SK-N-SH treated with all-trans-retinoic acid at 6 μM for 48 hours (cell line): ENCODE measurements around the gene ACOXL.

Experiments
- ARNTL ChIP-seq: fragments of 450-650 bp; formaldehyde crosslinking; IDR thresholded peaks from 2 replicates; pipeline ENCODE4 v1.5.0; 2020; ENCODE audit warnings: low read depth, mild to moderate bottlenecking, moderate library complexity, borderline replicate concordance
- PATZ1 ChIP-seq: fragments of 250-450 bp; sonication (Bioruptor Pico); IDR thresholded peaks from 2 replicates; pipeline ENCODE4 v1.8.0; 2020; ENCODE audit warnings: mild to moderate bottlenecking, moderate library complexity, borderline replicate concordance
- RARB ChIP-seq: fragments of 250-450 bp; sonication (Bioruptor Pico); IDR thresholded peaks from 2 replicates; pipeline ENCODE4 v1.8.0; 2021; ENCODE audit warnings: mild to moderate bottlenecking, moderate library complexity
- ZC3H10 ChIP-seq: fragments of 250-450 bp; sonication (Bioruptor Pico); IDR thresholded peaks from 2 replicates; pipeline ENCODE4 v1.5.1; 2021; ENCODE audit warnings: mild to moderate bottlenecking, moderate library complexity
- TF ChIP-seq, protein P1 (sequence below): fragments of 250-450 bp; sonication (Bioruptor Pico); IDR thresholded peaks from 2 replicates; pipeline ENCODE4 v1.5.1; 2021; ENCODE audit warnings: mild to moderate bottlenecking, moderate library complexity

GRCh38 chr2:110746586-110747521 lies 14.5 kb downstream of the ACOXL start:
- TF ChIP-seq, protein P1, sequence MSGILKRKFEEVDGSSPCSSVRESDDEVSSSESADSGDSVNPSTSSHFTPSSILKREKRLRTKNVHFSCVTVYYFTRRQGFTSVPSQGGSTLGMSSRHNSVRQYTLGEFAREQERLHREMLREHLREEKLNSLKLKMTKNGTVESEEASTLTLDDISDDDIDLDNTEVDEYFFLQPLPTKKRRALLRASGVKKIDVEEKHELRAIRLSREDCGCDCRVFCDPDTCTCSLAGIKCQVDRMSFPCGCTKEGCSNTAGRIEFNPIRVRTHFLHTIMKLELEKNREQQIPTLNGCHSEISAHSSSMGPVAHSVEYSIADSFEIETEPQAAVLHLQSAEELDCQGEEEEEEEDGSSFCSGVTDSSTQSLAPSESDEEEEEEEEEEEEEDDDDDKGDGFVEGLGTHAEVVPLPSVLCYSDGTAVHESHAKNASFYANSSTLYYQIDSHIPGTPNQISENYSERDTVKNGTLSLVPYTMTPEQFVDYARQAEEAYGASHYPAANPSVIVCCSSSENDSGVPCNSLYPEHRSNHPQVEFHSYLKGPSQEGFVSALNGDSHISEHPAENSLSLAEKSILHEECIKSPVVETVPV = no peak
- TF ChIP-seq ARNTL (CRISPR knock-in tag) (no peak), ZC3H10 (CRISPR knock-in tag) (no peak), PATZ1 (CRISPR knock-in tag) (no peak), RARB (CRISPR knock-in tag) (no peak)
